GF-D8 (cell line): ENCODE measurements around the gene SNX13.

Experiments used
- DNase-seq: peaks from one replicate; lab custom pipeline; 2025; lab: John Stamatoyannopoulos, UW

Gene SNX13

GRCh38 chr7:17944720-17945119 lies 4.4 kb upstream of the SNX13 start:
- DNase-seq = no peak

DNA sequence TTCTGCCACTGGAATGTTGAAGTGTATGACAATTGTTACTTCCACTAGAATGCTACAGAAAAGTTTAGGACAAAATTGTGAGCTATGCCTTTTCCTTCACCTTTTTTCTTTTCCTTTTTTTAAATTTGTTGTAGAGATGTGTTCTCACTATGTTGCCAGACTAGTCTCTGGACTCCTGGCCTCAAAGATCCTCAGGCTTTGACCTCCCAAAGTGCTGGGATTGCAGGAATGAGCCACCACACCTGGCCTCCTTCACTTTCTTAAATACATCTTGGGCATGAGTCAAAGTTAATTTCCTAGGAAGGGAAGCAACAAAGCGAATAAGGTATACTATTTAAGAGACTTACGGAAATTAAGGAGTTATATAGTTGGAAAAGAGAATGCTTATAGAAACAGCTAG lies 2.7 kb upstream of the SNX13 start:
- no peak for DNase-seq

- no peak for DNase-seq
These were observed 1.9 kb upstream of the SNX13 start for GRCh38 chr7:17942231-17942630.

GRCh38 chr7:17940951-17941431 lies 697 bp upstream of the SNX13 start:
- DNase-seq = no peak

DNA sequence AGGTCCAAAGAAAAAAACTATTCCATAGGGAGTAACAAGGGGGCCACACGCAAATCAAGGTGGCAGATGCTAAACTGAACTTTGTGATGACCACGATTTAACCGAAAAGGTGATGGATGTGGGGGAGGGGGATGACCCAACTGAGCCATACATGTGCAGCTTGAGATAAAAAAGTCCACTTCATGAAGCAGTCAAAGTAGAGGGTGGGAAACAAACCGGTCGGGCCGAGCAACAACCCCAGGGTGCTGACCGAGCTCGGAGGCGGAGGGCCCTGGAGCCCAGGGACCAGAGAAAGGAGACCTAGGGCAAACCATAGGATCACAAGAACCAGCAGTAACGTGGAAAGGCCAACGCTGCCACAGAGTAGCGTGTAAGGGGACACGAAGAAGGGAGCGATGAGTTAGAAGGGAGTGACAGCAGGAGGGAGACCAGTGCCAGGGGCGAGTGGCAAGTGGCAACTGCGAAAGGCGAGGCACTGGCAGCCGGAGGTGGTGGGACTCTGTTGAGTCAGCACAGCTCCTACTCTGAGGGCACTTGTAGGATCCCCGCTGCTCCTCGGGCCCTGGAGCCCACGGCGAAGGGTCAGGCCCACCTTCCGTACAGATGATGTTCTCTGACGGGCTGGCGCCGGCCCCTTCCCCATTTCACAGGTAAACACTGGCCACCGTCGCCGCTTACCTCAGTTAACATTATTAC lies 540 bp downstream of the SNX13 start:
- peak; percentile 55 for DNase-seq

GRCh38 chr7:17939211-17939605 lies 1.1 kb downstream of the SNX13 start:
- peak; percentile 55 for DNase-seq

GRCh38 chr7:17937506-17938120 lies 2.7 kb downstream of the SNX13 start:
- no peak for DNase-seq

DNA sequence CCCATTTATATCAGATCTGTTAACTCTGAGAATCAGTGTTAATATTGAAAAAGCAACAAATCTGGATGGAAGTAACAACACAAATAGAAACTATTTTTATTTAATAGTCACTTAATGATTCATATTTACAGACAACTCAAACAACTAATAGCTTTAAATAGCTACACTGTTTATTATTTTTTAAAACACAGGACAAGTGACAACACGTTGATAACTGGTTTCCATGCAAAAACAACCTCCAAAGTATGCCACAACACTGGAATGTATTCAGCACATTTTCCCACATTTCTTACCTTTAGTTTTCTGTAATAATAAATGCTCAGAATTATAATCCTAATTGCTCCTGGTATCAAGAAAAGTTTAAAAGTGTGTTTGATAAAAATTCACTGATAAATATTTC lies 4.0 kb downstream of the SNX13 start:
- DNase-seq = no peak

GRCh38 chr7:17934612-17935240 lies 5.6 kb downstream of the SNX13 start:
- DNase-seq = no peak

GRCh38 chr7:17934094-17934493 lies 6.2 kb downstream of the SNX13 start:
- DNase-seq = no peak

DNA sequence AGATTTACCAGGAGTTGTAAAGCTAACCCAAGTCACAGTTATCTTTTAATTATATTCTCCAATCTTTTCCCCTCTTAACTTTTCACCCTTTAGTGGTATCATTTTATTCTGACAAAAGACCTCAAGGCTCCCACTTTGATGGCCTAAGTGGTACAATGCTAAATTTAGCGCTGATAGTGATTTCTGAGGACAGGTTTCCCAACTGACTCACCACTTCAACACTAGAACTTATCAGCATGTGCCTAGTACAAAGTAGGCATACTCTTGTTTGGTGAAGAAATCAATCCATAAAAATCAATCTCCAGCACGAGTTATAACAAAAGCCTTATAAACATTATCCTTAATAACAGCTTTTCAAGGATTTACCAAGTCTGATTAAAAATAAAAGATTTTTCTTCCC lies 7.5 kb downstream of the SNX13 start:
- no peak for DNase-seq

DNA sequence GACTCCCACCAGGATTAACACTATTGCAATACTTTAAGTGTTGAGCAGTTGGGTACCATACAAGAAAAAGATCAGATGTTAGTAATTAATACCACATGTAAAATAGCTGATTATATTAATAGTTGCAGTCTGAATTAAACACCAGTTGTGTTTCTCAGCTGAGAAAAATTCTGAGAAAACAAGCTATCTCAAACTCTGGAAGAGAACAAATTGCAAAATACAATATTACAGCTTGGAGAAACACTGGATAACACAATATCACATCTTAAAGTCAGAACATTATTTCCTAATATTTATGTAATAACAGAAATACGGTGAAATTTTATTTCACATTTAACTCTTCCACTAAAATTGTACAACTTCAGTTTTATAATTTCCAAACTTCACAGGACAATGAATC lies 9.2 kb downstream of the SNX13 start:
- DNase-seq = no peak

DNA sequence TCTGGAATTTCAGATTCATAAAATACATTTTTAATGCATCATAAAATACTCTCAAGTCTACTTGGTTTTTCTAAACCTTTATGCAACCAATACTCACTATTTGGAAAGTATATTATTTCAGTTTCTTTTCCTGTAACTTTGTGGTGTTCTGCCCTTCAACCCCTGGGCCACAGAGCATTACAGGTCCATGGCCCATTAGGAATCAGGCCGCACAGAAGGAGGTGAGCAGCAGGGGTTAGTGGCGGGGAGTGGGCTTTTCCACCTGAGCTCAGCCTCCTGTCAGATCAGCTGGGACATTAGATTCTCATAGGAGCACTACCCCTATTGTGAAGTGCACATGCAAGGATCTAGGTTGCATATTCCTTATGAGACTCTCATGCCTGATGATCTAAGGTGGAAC lies 9.7 kb downstream of the SNX13 start:
- DNase-seq = no peak

DNA sequence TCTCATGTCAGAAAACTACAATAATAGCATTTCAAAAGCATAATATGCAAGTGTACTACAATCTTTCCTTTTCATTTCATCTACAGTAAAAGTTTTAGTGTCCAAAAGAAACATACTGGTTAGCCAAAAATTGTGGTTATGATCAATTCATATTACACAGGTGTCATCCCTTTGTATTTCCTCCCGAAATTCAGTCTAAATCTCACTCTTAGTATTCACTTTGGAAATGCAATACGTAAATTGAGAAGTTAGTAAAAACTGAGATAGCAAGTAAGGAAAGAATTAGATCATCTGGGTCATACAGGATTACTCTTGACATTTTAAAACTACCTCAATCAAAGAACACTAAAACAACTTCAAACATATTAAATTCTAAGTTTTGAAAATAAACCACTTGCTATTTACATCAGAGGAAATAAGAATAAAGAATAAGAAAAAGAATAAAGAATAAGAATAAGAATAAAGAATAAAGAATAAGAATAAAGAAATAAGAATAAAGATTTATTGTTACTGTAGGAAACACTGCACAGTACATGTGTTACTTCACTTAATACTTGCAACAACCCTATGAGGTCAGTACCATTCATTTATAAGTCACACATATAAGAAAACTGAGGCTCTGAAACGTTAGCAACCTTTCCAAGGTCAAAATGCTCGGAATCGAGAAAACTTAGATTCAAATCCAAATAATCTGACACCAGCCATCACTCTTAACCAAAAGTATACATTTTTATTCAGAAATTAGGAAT lies 10.5 kb downstream of the SNX13 start:
- DNase-seq = no peak

- DNase-seq = no peak
These were observed 12.2 kb downstream of the SNX13 start for GRCh38 chr7:17928055-17928454.

- DNase-seq = no peak
These were observed 18.4 kb downstream of the SNX13 start for GRCh38 chr7:17921857-17922416.

- no peak for DNase-seq
These were observed 22.5 kb downstream of the SNX13 start for GRCh38 chr7:17917842-17918241.

DNA sequence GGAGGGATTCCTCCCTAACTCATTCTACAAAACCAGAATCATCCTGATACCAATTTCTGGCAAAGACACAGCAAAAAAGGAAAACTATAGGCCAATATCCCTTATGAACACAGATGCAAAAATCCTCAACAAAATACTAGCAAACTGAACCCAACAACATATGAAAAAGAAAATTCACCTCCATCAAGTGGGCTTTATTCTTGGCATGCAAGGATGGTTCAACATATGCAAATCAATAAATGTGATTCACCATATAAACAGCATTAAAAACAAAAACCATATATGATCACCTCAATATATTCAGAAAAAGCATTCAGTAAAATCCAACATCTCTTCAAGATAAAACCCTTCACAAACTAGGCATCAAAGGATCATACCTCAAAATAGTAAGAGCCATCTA lies 23.5 kb downstream of the SNX13 start:
- DNase-seq = no peak

DNA sequence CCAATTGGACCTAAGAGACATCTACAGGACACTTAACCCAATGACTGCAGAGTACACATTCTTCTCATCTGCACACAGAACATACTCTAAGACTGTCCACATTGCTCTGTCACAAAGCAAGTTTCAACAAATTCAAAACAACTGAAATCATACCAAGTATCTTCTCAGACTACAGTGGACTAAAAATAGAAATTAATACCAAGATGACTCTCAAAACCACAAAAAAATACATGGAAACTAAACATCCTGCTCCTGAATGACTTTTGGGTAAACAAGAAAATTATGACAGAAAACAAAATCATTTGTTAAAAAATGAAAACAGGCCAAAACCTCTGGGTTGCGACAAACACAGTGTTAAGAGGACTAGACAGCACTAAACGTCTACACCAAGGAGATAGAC lies 24.5 kb downstream of the SNX13 start:
- no peak for DNase-seq

DNA sequence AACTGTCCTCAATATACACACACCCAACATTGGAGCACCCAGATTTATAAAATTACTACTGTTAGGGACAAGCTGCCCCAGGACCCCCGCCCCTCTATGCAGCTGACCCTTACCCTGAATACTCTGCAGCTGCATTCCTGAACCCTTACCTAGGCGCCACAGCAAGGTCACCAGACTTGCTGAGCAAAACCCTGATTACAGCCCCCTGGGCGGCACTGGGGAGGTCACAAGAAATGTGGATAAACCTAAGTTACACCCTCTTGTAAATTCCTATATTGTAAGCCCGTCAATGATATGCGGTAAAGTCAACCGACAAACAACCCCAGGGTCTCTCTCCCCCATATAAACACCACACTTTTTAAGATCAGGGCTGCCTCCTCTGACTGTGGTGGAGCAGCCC lies 25.1 kb downstream of the SNX13 start:
- DNase-seq = no peak

DNA sequence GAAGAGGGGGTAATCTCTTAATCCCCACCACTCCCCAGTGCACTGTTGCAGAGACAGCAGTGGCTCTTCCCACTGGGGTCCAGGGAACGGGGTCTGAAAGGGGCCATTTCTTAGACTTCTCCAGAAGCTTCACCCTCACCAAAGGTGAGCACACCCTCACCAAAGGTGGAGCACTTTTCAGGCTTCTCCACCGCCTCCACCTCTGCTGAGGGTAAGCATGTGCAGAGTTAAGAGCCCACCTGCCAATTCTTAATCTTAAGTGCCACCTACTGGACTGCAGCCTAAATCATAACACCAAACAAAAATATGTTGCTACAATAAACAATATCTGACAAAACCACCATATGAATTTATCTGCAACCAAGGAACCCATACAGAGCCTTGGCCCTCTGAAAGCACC lies 27.0 kb downstream of the SNX13 start:
- no peak for DNase-seq

DNA sequence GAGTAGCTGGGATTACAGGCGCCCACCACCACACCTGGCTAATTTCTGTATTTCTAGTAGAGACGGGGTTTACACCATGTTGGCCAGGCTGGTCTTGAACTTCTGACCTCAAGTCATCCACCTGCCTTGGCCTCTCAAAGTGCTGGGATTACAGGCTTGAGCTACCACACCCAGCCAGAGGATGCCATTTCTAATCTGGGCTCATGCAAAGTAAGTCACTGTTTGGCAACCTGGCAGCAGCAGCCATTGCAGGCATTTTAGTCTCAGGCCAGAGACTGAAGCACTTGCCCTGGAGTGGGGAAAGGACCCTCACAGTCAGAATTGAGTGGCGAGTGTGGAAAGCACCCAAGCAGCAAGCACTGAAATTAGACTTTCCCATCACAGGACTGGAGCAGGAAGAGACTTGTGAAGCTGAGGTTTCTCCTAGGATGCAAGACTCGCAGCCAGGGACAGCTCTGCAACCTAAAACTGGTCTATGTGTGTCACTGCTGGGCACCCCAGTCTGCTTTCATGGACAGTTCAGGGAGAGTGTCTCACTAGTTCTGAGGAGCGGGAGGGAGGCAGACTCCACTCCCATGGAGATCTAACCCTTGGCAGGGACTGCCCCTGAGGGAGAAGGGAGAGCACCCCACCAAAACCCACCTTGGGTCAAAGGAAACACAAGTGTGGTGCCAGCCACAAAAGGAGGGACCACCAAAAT lies 27.6 kb downstream of the SNX13 start:
- DNase-seq = no peak
